Effector memory CD8-positive, alpha-beta T cell (primary cell): ENCODE measurements around the gene CDC26.
"Not testable (repeated sequence)": the region's sequence is repeated elsewhere in the genome, so short reads cannot be mapped to it uniquely, and the experiment has no call there.

Experiments used
- ATAC-seq: fragments of 150-1000 bp; cut with Tn5 transposase; replicated peaks from 2 replicates; pipeline ENCODE4 v1.10.0; 2021; ENCODE audit warnings: mild to moderate bottlenecking, moderate library complexity
- DNase-seq, 3 experiments: peaks; one replicate each; pipeline ENCODE4 v3.0.0; 2021
- H3K27ac Mint-ChIP-seq, 2 donors: one replicate each; pipeline ENCODE4 v1.8.0; 2022; ENCODE audit warnings: mild to moderate bottlenecking in 2 of 2, mixed read lengths in 2 of 2, moderate library complexity in 2 of 2
- H3K27me3 Mint-ChIP-seq, 2 donors: one replicate each; pipeline ENCODE4 v1.8.0; 2022; ENCODE audit warnings: mixed read lengths in 2 of 2
- H3K36me3 Mint-ChIP-seq: one replicate; pipeline ENCODE4 v1.8.0; 2022; ENCODE audit warnings: mild to moderate bottlenecking, moderate library complexity, mixed read lengths; ENCODE audit not compliant: insufficient read depth
- H3K4me1 Mint-ChIP-seq, 2 donors: one replicate each; pipeline ENCODE4 v1.8.0; 2022; ENCODE audit warnings: low read depth in 2 of 2, mixed read lengths in 2 of 2
- H3K4me3 Mint-ChIP-seq, 2 donors: one replicate each; pipeline ENCODE4 v1.8.0; 2022; ENCODE audit warnings: mild to moderate bottlenecking in 2 of 2, mixed read lengths in 2 of 2, moderate library complexity in 2 of 2
- H3K9me3 Mint-ChIP-seq, 2 donors: one replicate each; pipeline ENCODE4 v1.8.0; 2022; ENCODE audit warnings: mixed read lengths in 2 of 2

The CDC26 gene

DNA sequence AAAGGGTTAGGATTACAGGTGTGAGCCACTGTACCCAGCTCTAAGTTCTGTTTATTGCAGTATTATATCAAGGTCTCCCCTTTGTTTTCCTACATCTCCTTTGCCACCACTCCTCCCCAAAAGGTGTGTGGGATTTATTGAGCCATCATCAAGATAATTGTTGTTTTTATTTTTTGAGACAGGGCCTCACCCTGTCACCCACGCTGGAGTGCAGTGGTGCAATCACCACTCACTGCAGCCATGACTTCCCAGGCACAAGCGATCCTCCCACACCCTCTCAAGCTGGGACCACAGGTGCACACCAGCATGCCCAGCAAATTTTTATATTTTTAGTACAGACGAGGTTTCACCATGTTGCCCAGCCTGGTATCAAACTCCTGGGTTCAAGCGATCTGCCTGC is 29.5 kb downstream of the CDC26 start:
- ATAC-seq: no peak
- no peak overlapping the region for H3K4me3 Mint-ChIP-seq
- no peak overlapping the region for H3K27ac Mint-ChIP-seq
- H3K27me3 Mint-ChIP-seq: no peaks in the 10 kb centered on the region
- H3K9me3 Mint-ChIP-seq: no peaks in the 10 kb centered on the region
- H3K4me1 Mint-ChIP-seq: no peaks in the 10 kb centered on the region
- no peak for DNase-seq
- H3K36me3 Mint-ChIP-seq: no peaks in the 10 kb centered on the region

DNA sequence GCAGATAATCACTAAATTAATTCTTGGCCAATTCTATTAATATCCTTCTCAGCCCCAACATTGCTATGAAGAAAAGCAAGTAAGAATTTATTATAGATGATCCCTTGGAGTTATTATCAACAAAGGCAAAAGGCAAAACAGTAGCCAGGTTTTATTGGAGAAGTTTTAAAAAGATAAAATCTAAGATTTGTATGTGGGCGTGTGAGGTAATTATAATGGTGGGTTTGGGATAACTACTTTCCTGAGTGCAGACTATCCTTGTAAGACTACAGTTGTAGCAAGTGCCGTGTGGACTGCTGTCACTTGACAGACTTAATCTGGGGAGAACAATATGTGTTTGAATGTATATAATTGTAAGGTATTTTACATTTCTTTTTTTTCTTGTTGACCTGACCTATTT is 30.8 kb downstream of the CDC26 start:
- Mint-ChIP-seq H3K4me1 (no peaks in the 10 kb centered on the region), H3K27me3 (no peaks in the 10 kb centered on the region), H3K27ac (no peak overlapping the region), H3K36me3 (no peaks in the 10 kb centered on the region), H3K9me3 (no peaks in the 10 kb centered on the region), H3K4me3 (no peak overlapping the region)
- ATAC-seq (no peak), DNase-seq (no peak)

DNA sequence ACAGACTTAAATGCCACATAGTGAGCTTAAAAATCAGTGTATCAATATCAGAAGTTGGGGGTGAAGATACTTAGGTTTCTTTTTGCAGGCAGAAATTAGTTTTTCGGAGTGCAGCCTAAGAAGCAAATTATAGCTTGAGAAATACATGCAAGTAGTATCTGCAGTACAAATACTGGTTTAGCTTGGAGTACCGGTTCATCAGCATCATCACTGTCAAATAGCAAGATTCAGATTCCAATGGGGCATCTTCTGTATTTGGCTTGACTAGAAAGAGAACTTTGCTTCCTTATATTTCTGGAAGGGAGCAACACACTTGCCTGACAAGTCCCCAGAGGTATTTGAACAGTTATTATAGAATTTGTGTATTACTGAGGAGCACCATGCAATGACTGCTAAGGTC is 34.2 kb downstream of the CDC26 start:
- DNase-seq: no peak
- H3K4me3 Mint-ChIP-seq: no peak overlapping the region
- no peaks in the 10 kb centered on the region for H3K27me3 Mint-ChIP-seq
- no peaks in the 10 kb centered on the region for H3K9me3 Mint-ChIP-seq
- H3K27ac Mint-ChIP-seq: no peak overlapping the region
- peaks cover 4% of the 10 kb centered on the region for H3K36me3 Mint-ChIP-seq
- H3K4me1 Mint-ChIP-seq: no peaks in the 10 kb centered on the region
- no peak for ATAC-seq

DNA sequence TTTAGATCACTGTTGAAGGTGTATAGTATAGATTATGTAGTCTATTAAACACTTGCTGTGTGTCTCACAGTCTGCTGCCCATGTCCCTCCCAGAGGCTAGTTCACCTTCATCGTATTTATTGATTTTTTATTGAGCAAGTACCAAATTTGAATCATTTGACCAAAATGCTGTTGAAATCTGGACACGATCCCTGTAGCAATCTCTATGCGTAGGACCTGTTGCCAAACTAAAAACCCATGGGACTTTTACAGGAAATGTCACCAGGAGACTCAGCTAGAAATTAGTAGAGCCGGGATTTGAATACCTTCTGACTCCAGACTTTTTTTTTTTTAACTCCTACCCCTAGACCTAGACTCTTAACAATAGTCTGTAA is 36.5 kb downstream of the CDC26 start:
- peaks cover 4% of the 10 kb centered on the region for H3K36me3 Mint-ChIP-seq
- DNase-seq: no peak
- no peak overlapping the region for H3K4me3 Mint-ChIP-seq
- H3K9me3 Mint-ChIP-seq: no peaks in the 10 kb centered on the region
- no peak overlapping the region for H3K27ac Mint-ChIP-seq
- no peaks in the 10 kb centered on the region for H3K4me1 Mint-ChIP-seq
- no peak for ATAC-seq
- H3K27me3 Mint-ChIP-seq: no peaks in the 10 kb centered on the region

DNA sequence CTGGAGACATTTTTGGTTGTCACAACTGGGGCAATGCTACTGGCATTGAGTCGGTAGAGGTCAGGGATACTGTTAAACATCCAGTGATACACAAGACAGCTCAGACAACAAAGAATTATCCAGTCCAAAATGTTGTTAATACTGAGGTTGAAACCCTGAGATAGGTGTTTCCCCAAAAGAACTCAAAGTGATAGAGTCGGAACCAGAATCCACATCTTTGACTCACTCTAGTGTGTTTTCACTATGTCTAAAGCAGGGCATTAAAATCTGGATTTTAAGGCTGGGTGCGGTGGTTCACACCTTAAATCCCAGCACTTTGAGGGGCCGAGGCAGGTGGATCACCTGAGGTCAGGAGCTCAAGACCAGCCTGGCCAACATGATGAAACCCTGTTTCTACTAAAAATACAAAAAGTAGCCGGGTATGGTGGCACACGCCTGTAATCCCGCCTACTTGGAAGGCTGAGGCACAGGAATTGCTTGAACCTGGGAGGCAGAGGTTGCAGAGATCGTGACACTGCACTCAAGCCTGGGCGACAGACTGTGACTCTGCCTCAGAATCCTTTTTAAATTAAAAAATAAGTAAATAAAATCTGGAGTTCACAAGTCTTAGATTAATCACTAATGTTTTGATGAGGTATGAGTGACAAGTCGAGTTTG is 37.0 kb downstream of the CDC26 start:
- Mint-ChIP-seq H3K4me3 (no peak overlapping the region), H3K36me3 (peaks cover 4% of the 10 kb centered on the region), H3K9me3 (no peaks in the 10 kb centered on the region), H3K27ac (no peak overlapping the region), H3K27me3 (no peaks in the 10 kb centered on the region), H3K4me1 (peaks cover under 1% of the 10 kb centered on the region in 2 donors)
- ATAC-seq (no peak), DNase-seq (no peak)

DNA sequence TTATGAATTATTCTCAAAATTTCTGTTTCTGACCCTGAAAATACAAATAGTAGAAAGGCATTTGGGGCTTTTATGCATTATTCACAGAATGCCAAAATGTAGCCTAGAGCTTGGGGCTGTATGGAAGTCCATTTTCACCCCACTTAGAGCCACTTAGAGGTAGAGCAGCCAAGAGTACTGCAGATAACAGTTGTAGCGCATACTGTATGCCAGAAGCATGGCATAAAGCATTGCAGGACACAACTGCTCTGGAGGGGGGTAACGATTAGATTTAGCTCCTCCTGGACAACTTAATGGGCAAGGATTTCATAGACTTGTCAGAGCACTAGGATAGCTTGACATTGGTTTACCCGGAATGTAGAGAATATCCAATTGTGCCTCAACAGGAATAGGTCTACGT is 38.3 kb downstream of the CDC26 start:
- Mint-ChIP-seq H3K4me3 (no peak overlapping the region), H3K4me1 (peaks cover 8 to 12% of the 10 kb centered on the region in 2 donors), H3K27ac (no peak overlapping the region), H3K36me3 (peaks cover 4% of the 10 kb centered on the region), H3K9me3 (no peaks in the 10 kb centered on the region), H3K27me3 (no peaks in the 10 kb centered on the region)
- DNase-seq (no peak), ATAC-seq (no peak)

DNA sequence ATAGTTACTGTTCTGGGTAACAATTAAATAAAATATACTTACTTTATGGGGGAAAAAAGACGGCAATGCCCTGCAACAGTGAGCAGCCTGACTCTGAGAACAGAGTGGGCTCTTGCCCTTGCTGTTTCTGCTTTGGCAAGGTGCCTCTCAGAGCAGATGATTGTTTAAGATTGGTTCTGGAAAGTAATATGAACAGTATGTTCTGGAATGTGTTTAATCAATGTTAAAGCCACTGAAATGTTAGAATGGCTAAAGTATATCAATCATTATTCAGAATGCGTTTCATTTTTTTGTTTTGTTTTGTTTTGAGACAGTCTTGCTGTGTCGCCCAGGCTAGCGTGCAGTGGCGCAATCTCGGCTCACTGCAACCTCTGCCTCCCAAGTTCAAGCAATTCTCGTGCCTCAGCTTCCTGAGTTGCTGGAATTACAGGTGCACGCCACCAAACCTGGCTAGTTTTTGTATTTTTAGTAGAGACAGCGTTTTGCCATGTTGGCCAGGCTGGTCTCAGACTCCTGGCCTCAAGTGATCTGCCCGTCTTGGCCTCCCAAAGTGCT is 39.6 kb downstream of the CDC26 start:
- ATAC-seq, H3K27me3 Mint-ChIP-seq, DNase-seq, H3K4me3 Mint-ChIP-seq, H3K9me3 Mint-ChIP-seq, H3K36me3 Mint-ChIP-seq, H3K27ac Mint-ChIP-seq: not testable (repeated sequence)
- H3K4me1 Mint-ChIP-seq: peaks cover 8 to 13% of the 10 kb centered on the region in 2 donors

DNA sequence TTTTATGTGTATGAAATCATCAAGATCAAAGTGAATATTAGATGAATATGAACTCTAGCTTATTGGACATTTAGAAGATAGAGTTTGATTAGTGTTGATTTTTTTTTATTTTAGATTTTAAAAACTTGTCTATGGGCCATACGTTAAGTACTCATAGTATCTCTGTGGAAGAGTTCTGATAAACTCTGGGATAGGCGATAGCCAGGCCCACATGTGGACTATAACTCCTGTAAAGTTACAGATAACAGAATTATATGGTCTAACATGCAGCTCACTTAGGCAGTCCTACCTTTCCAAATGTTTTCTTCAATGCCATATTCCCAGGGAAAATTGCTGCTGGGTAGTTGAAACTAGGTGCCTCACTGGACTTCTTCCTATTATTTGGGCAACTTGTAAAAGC is 43.7 kb downstream of the CDC26 start:
- no peaks in the 10 kb centered on the region for H3K27me3 Mint-ChIP-seq
- DNase-seq (no peak), ATAC-seq (no peak)
- peak overlapping the region; percentile 77 to 97 for H3K27ac Mint-ChIP-seq
- H3K36me3 Mint-ChIP-seq: no peaks in the 10 kb centered on the region
- peaks cover 8 to 17% of the 10 kb centered on the region in 2 donors for H3K4me1 Mint-ChIP-seq
- no peak overlapping the region for H3K4me3 Mint-ChIP-seq
- no peaks in the 10 kb centered on the region for H3K9me3 Mint-ChIP-seq

DNA sequence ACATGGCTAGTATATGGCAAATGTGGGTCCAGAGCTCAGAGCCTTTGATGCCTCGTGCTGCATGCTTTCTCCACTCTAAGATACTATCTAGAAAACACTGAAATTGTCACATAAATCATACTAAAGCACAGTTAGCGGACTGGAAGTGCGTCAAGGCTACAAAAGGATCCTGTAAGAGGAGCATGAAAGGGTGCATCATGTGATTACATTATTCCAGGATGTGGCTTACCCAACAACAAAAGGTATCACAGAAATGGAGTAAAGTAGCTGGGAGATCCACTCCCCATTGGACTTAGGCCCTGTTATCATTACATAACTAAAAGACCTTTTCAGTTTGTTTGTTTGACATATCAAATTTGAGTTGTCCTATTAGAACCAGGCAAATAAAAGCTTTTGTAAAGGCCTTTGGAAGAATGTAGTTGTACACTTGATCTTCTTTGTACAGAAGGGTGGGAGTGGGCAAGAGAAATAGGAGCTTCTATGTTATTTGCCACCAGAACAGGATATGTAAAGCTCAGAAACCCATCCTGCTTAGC is 47.2 kb downstream of the CDC26 start:
- ATAC-seq (no peak), DNase-seq (no peak)
- Mint-ChIP-seq H3K27me3 (no peaks in the 10 kb centered on the region), H3K4me1 (peaks cover 7 to 18% of the 10 kb centered on the region in 2 donors), H3K9me3 (no peaks in the 10 kb centered on the region), H3K27ac (no peak overlapping the region), H3K4me3 (no peak overlapping the region), H3K36me3 (peaks cover 7% of the 10 kb centered on the region)

DNA sequence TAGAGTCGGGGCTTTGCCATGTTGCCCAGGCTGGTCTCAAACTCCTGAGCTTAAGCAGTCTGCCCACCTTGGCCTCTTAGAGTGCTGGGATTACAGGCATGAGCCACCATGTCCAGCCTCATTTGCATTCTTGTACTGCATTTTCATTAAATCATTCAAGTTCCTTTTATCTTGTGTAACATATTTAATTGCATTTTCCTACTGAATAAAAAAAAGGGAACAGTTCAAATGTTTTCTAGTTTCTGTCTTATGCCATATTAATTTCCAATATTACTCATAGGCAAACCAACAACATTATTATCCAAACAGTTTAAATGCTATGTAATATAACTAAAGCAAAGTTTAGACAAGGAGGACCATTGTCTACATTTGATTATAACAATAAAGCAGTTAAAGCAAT is 47.9 kb downstream of the CDC26 start:
- H3K4me1 Mint-ChIP-seq: peaks cover 1 to 18% of the 10 kb centered on the region in 2 donors
- no peak overlapping the region for H3K27ac Mint-ChIP-seq
- peaks cover 7% of the 10 kb centered on the region for H3K36me3 Mint-ChIP-seq
- DNase-seq (no peak), ATAC-seq (no peak)
- no peaks in the 10 kb centered on the region for H3K9me3 Mint-ChIP-seq
- H3K27me3 Mint-ChIP-seq: no peaks in the 10 kb centered on the region
- H3K4me3 Mint-ChIP-seq: no peak overlapping the region

DNA sequence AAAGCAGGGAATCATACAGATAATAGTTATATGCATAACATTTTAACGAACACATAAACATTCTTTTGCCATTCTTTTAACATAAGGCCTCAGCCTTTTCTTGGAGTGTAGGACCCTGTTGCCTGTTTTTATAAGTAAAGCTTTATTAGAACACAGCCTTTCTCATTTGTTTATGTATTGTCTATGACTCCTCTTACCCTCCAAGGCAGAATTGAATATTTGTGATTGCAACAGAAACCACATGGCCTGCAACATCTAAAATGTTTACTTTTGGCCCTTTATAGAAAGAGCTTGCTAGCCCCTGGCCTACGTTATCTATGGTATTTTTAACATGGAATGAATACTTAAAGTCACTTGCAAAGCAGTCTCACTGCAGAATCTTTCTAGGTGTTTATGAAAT is 51.4 kb downstream of the CDC26 start:
- Mint-ChIP-seq H3K36me3 (peaks cover 15% of the 10 kb centered on the region), H3K27ac (no peak overlapping the region), H3K4me3 (no peak overlapping the region), H3K27me3 (no peaks in the 10 kb centered on the region), H3K4me1 (peaks cover 19 to 43% of the 10 kb centered on the region in 2 donors), H3K9me3 (no peaks in the 10 kb centered on the region)
- ATAC-seq (no peak), DNase-seq (no peak)

DNA sequence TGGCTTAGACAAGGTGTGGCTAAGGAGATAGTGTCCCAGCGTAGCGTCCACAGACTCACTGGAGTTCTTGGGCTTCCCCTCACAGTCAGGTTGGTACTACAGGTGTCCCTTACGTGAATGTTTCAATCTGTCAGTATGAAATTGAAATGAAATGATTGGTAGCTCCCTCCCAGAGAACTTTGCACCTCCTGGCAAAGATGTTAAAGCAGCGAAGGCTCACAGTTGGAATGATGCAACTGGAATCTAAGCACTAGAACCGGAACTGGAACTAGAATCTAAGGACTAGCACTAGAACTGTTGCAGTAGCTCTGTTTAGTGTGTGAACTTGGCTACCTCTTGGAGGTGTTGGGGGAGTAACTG is 52.9 kb downstream of the CDC26 start:
- Mint-ChIP-seq H3K36me3 (peaks cover 15% of the 10 kb centered on the region), H3K4me3 (peak overlapping the region; percentile 95 to 97), H3K27ac (peak overlapping the region; percentile 95 to 98), H3K27me3 (no peaks in the 10 kb centered on the region), H3K9me3 (no peaks in the 10 kb centered on the region), H3K4me1 (peaks cover 22 to 52% of the 10 kb centered on the region in 2 donors)
- DNase-seq: no peak
- ATAC-seq: no peak

DNA sequence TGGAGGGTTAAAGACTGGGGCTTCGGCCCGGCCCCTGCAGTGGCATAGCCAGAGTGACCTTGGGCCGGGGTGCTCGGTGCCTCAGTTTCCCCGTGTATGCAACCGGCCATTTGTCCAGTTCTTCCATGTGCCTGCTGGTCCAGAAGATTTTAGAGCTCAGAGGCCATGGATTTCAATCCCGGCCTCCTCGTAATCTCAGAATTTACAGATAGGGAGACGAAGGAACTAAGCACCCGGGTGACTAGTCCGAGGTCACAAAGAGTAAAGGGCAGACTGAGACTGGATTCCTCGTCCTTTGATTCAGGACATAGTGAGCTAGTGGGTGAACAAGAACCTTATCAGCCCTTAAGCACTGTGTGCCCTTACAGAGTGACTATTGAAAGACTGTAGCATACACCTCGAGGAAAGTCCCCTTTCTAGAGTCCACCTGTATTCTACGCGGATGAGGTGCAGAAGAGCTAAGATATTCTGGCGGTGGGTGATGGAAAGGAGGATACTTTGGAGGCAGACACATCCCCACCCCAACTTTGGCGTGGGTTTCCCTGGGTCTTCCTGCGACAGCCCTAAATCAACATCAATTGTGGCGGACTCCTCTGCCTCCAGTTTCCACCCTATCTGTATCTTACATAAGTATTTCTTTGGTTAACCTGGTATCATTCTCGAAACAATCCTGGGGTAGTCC is 53.4 kb downstream of the CDC26 start:
- Mint-ChIP-seq H3K27me3 (no peaks in the 10 kb centered on the region), H3K36me3 (peaks cover 19% of the 10 kb centered on the region), H3K9me3 (no peaks in the 10 kb centered on the region), H3K4me3 (peak overlapping the region; percentile 95 to 97), H3K4me1 (peaks cover 22 to 52% of the 10 kb centered on the region in 2 donors), H3K27ac (peak overlapping the region; percentile 95 to 98)
- no peak for ATAC-seq
- no peak for DNase-seq
